Keratinocyte (primary cell): Measurements from ENCODE around the gene IFT88.

Experiments used
- CTCF ChIP-seq, 3 experiments: IDR thresholded peaks in 1 of 3; conservative IDR thresholded peaks in 1 of 3; optimal IDR thresholded peaks in 1 of 3; 2 replicates in 2 of 3; 3 replicates in 1 of 3; pipeline versions ENCODE3 to v1.5.1; 2011; ENCODE audit warnings: low read length in 3 of 3, mild to moderate bottlenecking in 3 of 3, moderate library complexity in 2 of 3, control low read depth in 1 of 3, inconsistent platforms in 1 of 3; ENCODE audit not compliant: insufficient read depth in 2 of 3; ENCODE audit errors: extremely low read depth in 1 of 3
- EZH2 ChIP-seq: IDR thresholded peaks from one replicate; pipeline ENCODE4 v1.6.1; 2012; ENCODE audit warnings: inconsistent platforms, mild to moderate bottlenecking, low read length, moderate library complexity

DNA sequence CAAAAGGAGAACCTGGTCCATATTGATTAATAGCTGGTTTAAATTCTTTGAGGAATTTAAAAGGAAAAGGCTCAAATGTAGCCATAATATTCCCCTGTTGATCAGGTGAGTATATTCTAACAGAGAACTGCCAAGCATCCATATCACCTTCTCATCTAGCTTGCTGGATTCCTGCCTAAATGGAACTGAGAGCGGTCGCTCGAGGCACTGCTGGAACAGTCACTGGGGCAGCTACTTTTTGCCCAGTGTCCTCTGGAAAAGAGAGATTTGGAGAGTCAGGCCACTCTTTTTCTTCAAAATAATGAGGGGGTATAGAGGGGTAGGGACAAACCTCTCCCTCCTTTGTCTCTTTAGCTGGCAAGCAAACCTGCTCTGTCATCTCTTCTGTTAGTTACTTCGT, 117.1 kb downstream of the IFT88 start:
- TF ChIP-seq CTCF (optimal IDR thresholded peaks at IDR 0.05 in 1 of 3, IDR thresholded peaks at IDR 0.05 in 1 of 3, conservative IDR thresholded peaks at IDR 0.05 in 1 of 3; ENCODE audit: extremely low read depth in 1 of 3, insufficient read depth in 2 of 3, low read length in 3 of 3) (no peak), EZH2 (no peak)
